Left colon (tissue), 2 donors: ENCODE results near the gene ZNF273. TPM values are rescaled to one million over a fixed set of nuclear protein-coding genes. Genes with fewer than 3 reads are reported as not detected.
"Not testable (repeated sequence)": the region's sequence is repeated elsewhere in the genome, so short reads cannot be mapped to it uniquely, and the experiment has no call there.

Source experiments
- ATAC-seq: fragments of 200-7000 bp; cut with Tn5 transposase; one replicate; pipeline ENCODE4 v1.9.1; 2020; ENCODE audit warnings: mild to moderate bottlenecking, moderate library complexity
- DNase-seq, 2 donors: peaks; one replicate each; pipeline ENCODE4 v3.0.0-alpha.2; 2020
- intact Hi-C, 2 donors: fragments of 100-400 bp; cut with DNase I in 1 of 2; cut with micrococcal nuclease in 1 of 2; formaldehyde crosslinking; loops; one replicate each; pipeline versions ENCODE4 v1.11.2 to v1.14.0; 2022; cut with DNase I, micrococcal nuclease
- total RNA-seq, 2 donors: library from RNA; stranded (reverse); fragmentation: NEBNext Ultra II Directional; extraction: Animal tissue kit (Norgen Biotek cat#: 25700); gene quantifications; one replicate each; pipeline ENCODE4 v1.2.1, GENCODE V29; 2021
- donor health status: DM: no; HTN: no; CAD: no.
- donor health status: DM: yes; HTN: yes; CAD: no.

ZNF273 gene
- total RNA-seq, 2 donors from 2014 or later = 3.9 TPM

- ATAC-seq, intact Hi-C loops, DNase-seq: not testable (repeated sequence)
Measured at GRCh38 chr7:64915301-64915700, 12.2 kb downstream of the ZNF273 start.

- intact Hi-C loops, ATAC-seq, DNase-seq: not testable (repeated sequence)
Measured at GRCh38 chr7:64928252-64929187, 25.4 kb downstream of the ZNF273 start.

- ATAC-seq = no peak
- no peak for DNase-seq
- intact Hi-C loops = no loop called here
Measured at GRCh38 chr7:64934478-64934877, 31.4 kb downstream of the ZNF273 start.

- intact Hi-C loops = no loop called here
- no peak for ATAC-seq
- no peak for DNase-seq
Measured at GRCh38 chr7:64938540-64938939, 35.5 kb downstream of the ZNF273 start.

- intact Hi-C loops, DNase-seq, ATAC-seq: not testable (repeated sequence)
Measured at GRCh38 chr7:64940021-64940420, 36.9 kb downstream of the ZNF273 start.

- DNase-seq, intact Hi-C loops, ATAC-seq: not testable (repeated sequence)
Measured at GRCh38 chr7:64944667-64945502, 41.8 kb downstream of the ZNF273 start.

- ATAC-seq (no peak), DNase-seq (no peak)
- intact Hi-C loops = no loop called here
Measured at GRCh38 chr7:64945503-64946175, 42.6 kb downstream of the ZNF273 start.

GRCh38 chr7:64946772-64947171 is 43.7 kb downstream of the ZNF273 start:
- intact Hi-C loops = no loop called here
- no peak for ATAC-seq
- DNase-seq = no peak

- ATAC-seq = peak; percentile 35
- intact Hi-C loops = no loop called here
Measured at GRCh38 chr7:64947252-64948000, 44.4 kb downstream of the ZNF273 start.

GRCh38 chr7:64948774-64949173 is 45.7 kb downstream of the ZNF273 start:
- ATAC-seq, DNase-seq, intact Hi-C loops: not testable (repeated sequence)

More at GRCh38 chr7:64947252-64948000, 44.4 kb downstream of the ZNF273 start:
- no peak for DNase-seq

- intact Hi-C loops = loop anchor here in 1 of 2 donors (5.0 kb wide), 1 partner anchor 357 kb away; no protein-coding TSS in a partner anchor
- DNase-seq = not testable (repeated sequence)
- peak; percentile 38 for ATAC-seq
Measured at GRCh38 chr7:64950673-64951072, 47.6 kb downstream of the ZNF273 start.

GRCh38 chr7:64951250-64951848 is 48.3 kb downstream of the ZNF273 start:
- intact Hi-C loops = loop anchor here in 1 of 2 donors (5.0 kb wide), 1 partner anchor 356 kb away; no protein-coding TSS in a partner anchor
- no peak for DNase-seq
- ATAC-seq = peak; percentile 68

- ATAC-seq = no peak
- DNase-seq = no peak
- intact Hi-C loops = no loop called here
Measured at GRCh38 chr7:64959072-64959747, 56.1 kb downstream of the ZNF273 start.

- intact Hi-C loops = no loop called here
- ATAC-seq (no peak), DNase-seq (no peak)
Measured at GRCh38 chr7:64965594-64965993, 62.5 kb downstream of the ZNF273 start.

- no peak for DNase-seq
- no peak for ATAC-seq
- intact Hi-C loops = no loop called here
Measured at GRCh38 chr7:64978497-64979203, 75.6 kb downstream of the ZNF273 start.
